Hepatocyte (in vitro differentiated cells): ENCODE data around the gene LMF1.

Source experiments
- EZH2 ChIP-seq: fragments of 200-600 bp; sonication (generic); IDR thresholded peaks from 2 replicates; pipeline ENCODE4 v1.6.1; 2016; ENCODE audit warnings: antibody characterized with exemption, mild to moderate bottlenecking, borderline replicate concordance
- EZH2phosphoT487 ChIP-seq: fragments of 200-600 bp; sonication (generic); IDR thresholded peaks from one replicate; pipeline ENCODE4 v1.6.1; 2018; ENCODE audit warnings: antibody characterized with exemption, mild to moderate bottlenecking, low read depth, moderate library complexity; ENCODE audit not compliant: unreplicated experiment, severe bottlenecking
- TF ChIP-seq, protein P1 (sequence below): fragments of 200-600 bp; sonication (generic); IDR thresholded peaks from 2 replicates; pipeline ENCODE4 v1.5.1; 2016; ENCODE audit warnings: antibody characterized with exemption, mild to moderate bottlenecking; ENCODE audit not compliant: poor library complexity

DNA sequence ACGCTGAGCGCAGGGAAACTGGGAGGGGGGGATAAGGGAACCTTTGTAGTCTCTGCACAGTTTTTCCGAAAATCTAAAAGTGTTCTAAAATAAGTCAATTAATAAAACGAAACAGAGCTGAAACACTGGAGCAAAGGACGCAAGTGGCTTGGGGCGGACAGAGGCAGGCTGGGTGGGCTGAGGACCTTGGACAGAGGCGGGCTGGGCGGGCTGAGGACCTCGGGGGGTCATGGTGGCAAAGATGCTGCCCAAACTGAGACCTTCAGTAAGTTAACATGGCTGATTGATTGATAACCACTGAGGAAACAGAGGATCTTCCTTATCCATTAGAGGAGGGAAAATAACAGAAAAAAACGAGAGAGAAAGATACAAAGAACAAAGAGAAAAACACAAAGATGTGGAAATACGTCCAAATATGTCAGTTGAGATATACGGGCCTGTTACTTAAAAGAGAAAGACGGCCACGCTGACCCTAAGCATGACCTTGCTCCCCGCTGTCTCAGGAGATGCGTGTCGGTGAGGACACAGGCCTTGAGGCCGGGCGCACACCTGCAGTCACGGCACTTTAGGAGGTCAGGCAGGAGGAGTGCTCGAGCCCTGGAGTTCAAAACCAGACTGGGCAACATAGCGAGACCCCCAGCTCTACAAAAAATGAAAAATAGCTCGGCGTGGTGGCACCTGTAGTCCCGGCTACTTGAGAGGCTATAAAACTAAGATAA is 94.1 kb downstream of the LMF1 start:
- TF ChIP-seq EZH2, result no peak
- TF ChIP-seq, protein P1, sequence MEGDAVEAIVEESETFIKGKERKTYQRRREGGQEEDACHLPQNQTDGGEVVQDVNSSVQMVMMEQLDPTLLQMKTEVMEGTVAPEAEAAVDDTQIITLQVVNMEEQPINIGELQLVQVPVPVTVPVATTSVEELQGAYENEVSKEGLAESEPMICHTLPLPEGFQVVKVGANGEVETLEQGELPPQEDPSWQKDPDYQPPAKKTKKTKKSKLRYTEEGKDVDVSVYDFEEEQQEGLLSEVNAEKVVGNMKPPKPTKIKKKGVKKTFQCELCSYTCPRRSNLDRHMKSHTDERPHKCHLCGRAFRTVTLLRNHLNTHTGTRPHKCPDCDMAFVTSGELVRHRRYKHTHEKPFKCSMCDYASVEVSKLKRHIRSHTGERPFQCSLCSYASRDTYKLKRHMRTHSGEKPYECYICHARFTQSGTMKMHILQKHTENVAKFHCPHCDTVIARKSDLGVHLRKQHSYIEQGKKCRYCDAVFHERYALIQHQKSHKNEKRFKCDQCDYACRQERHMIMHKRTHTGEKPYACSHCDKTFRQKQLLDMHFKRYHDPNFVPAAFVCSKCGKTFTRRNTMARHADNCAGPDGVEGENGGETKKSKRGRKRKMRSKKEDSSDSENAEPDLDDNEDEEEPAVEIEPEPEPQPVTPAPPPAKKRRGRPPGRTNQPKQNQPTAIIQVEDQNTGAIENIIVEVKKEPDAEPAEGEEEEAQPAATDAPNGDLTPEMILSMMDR, result no peak
- TF ChIP-seq EZH2phosphoT487, result no peak
